H1 (cell line): ENCODE data around the gene RGS2. TPM values are rescaled to one million over a fixed set of nuclear protein-coding genes. Genes with fewer than 3 reads are reported as not detected.

Experiments used
- CTCF ChIA-PET: fragments of 300-600 bp; sonication (Branson Sonifier 250); formaldehyde crosslinking; loops from one replicate; lab custom pipeline; 2021; ENCODE audit not compliant: partially characterized antibody; lab: Charles Lee
- POLR2A ChIA-PET: fragments of 300-600 bp; sonication (Branson Sonifier 250); formaldehyde crosslinking; loops from one replicate; lab custom pipeline; 2021; ENCODE audit warnings: inconsistent platforms; ENCODE audit not compliant: partially characterized antibody; lab: Charles Lee
- DNase-seq, 2 experiments: peaks; one replicate each; pipeline versions ENCODE4 v3.0.0 to v3.0.0-alpha.2; 2010 to 2022; ENCODE audit warnings: low spot score in 2 of 2, low read depth in 1 of 2, mixed read lengths in 1 of 2
- FAIRE-seq: peaks from 2 replicates; lab custom pipeline; 2011; peaks lifted over from hg19 to GRCh38; lab: Jason Lieb, UNC
- H2AFZ ChIP-seq: 2 replicates; pipeline ENCODE4 v1.8.1; 2012; ENCODE audit warnings: low read length, inconsistent platforms
- H2AK5ac ChIP-seq: 2 replicates; pipeline ENCODE4 v1.6.1; 2013; ENCODE audit warnings: low read depth, low read length
- H2BK120ac ChIP-seq: replicated peaks from 2 replicates; pipeline ENCODE3; 2013; ENCODE audit warnings: low read depth, low read length, inconsistent platforms
- H2BK12ac ChIP-seq: 2 replicates; pipeline ENCODE4 v1.6.1; 2013; ENCODE audit warnings: low read depth, low read length
- H2BK15ac ChIP-seq: 2 replicates; pipeline ENCODE4 v1.6.1; 2013; ENCODE audit warnings: low read length
- H2BK20ac ChIP-seq: 2 replicates; pipeline ENCODE4 v1.6.1; 2013; ENCODE audit warnings: low read length
- H2BK5ac ChIP-seq: 2 replicates; pipeline ENCODE4 v1.6.1; 2013; ENCODE audit warnings: low read depth, low read length
- H3K14ac ChIP-seq: 2 replicates; pipeline ENCODE4 v1.6.1; 2013; ENCODE audit warnings: inconsistent platforms; ENCODE audit not compliant: insufficient read length
- H3K18ac ChIP-seq: 2 replicates; pipeline ENCODE4 v1.6.1; 2013; ENCODE audit warnings: low read length; ENCODE audit errors: extremely low read depth
- H3K23ac ChIP-seq: 2 replicates; pipeline ENCODE4 v1.6.1; 2013; ENCODE audit warnings: inconsistent platforms; ENCODE audit not compliant: insufficient read length
- H3K23me2 ChIP-seq: 2 replicates; pipeline ENCODE4 v1.6.1; 2013; ENCODE audit warnings: low read depth, low read length
- H3K27ac ChIP-seq: 2 replicates; pipeline ENCODE4 v1.6.1; 2011; ENCODE audit warnings: low read depth, low read length, inconsistent platforms
- H3K27me3 ChIP-seq, 4 experiments: replicated peaks in 1 of 4; 1 replicate in 1 of 4; 2 replicates in 3 of 4; pipeline versions ENCODE4 v1.6.1 to v1.8.1; 2011 to 2013; ENCODE audit warnings: low read length in 3 of 4, mild to moderate bottlenecking in 3 of 4, inconsistent platforms in 2 of 4, mixed read lengths in 2 of 4, moderate library complexity in 1 of 4; ENCODE audit not compliant: control insufficient read depth in 3 of 4, insufficient read depth in 3 of 4; ENCODE audit errors: extremely low read depth in 1 of 4
- H3K36me3 ChIP-seq, 4 experiments: 2 replicates each; pipeline versions ENCODE4 v1.6.1 to v1.8.1; 2011 to 2013; ENCODE audit warnings: mild to moderate bottlenecking in 4 of 4, low read length in 3 of 4, moderate library complexity in 2 of 4, control low read depth in 1 of 4, inconsistent platforms in 1 of 4; ENCODE audit not compliant: insufficient read depth in 4 of 4, control insufficient read depth in 2 of 4
- H3K4ac ChIP-seq: replicated peaks from 2 replicates; pipeline ENCODE3; 2013; ENCODE audit warnings: low read length, low read depth, mixed read lengths, inconsistent platforms; ENCODE audit not compliant: insufficient read length
- H3K4me1 ChIP-seq, 4 experiments: replicated peaks in 1 of 4; 1 replicate in 1 of 4; 2 replicates in 3 of 4; pipeline versions ENCODE4 v1.6.1 to v1.8.1; 2011 to 2013; ENCODE audit warnings: low read length in 3 of 4, inconsistent platforms in 2 of 4, mixed read lengths in 1 of 4; ENCODE audit not compliant: insufficient read depth in 4 of 4, control insufficient read depth in 3 of 4
- H3K4me2 ChIP-seq, 2 experiments: 2 replicates each; pipeline versions ENCODE4 v1.6.1 to v1.8.1; 2011 to 2013; ENCODE audit warnings: low read depth in 2 of 2, low read length in 2 of 2, control low read depth in 1 of 2, inconsistent platforms in 1 of 2, mild to moderate bottlenecking in 1 of 2; ENCODE audit not compliant: insufficient read depth in 1 of 2
- H3K4me3 ChIP-seq, 4 experiments: fragments of 200-600, 300-600 bp in 1 of 4; sonication (generic), shearing (Covaris generic), sonication (Bioruptor Twin) in 1 of 4; 2 replicates each; pipeline versions ENCODE4 v1.5.1 to v1.8.1; 2011 to 2016; ENCODE audit warnings: low read length in 4 of 4, low read depth in 3 of 4, control low read depth in 2 of 4, inconsistent platforms in 2 of 4, mild to moderate bottlenecking in 2 of 4, mixed read lengths in 1 of 4, moderate library complexity in 1 of 4; ENCODE audit not compliant: insufficient read depth in 2 of 4; ENCODE audit errors: extremely low read depth in 1 of 4
- H3K56ac ChIP-seq: replicated peaks from 2 replicates; pipeline ENCODE3; 2013; ENCODE audit warnings: low read depth, mild to moderate bottlenecking, mixed read lengths, low read length, inconsistent platforms; ENCODE audit not compliant: insufficient read length
- H3K79me1 ChIP-seq: 2 replicates; pipeline ENCODE4 v1.6.1; 2013; ENCODE audit warnings: low read depth, low read length, control low read depth
- H3K79me2 ChIP-seq, 2 experiments: 2 replicates each; pipeline versions ENCODE4 v1.6.1 to v1.8.1; 2012 to 2013; ENCODE audit warnings: low read length in 2 of 2, mild to moderate bottlenecking in 2 of 2, inconsistent platforms in 1 of 2; ENCODE audit not compliant: insufficient read depth in 2 of 2, control insufficient read depth in 1 of 2
- H3K9ac ChIP-seq, 4 experiments: replicated peaks in 1 of 4; 1 replicate in 1 of 4; 2 replicates in 3 of 4; pipeline versions ENCODE4 v1.6.1 to v1.8.1; 2011 to 2013; ENCODE audit warnings: low read depth in 3 of 4, low read length in 3 of 4, control low read depth in 2 of 4, mild to moderate bottlenecking in 2 of 4, moderate library complexity in 2 of 4, inconsistent platforms in 1 of 4; ENCODE audit errors: extremely low read depth in 1 of 4
- H3K9me3 ChIP-seq, 2 experiments: 2 replicates each; pipeline versions ENCODE4 v1.6.1 to v1.8.1; 2012 to 2013; ENCODE audit warnings: mild to moderate bottlenecking in 2 of 2, moderate library complexity in 2 of 2, control low read depth in 1 of 2, inconsistent platforms in 1 of 2, low read depth in 1 of 2, low read length in 1 of 2, mixed read lengths in 1 of 2; ENCODE audit not compliant: insufficient read depth in 2 of 2
- H4K20me1 ChIP-seq, 2 experiments: replicated peaks in 1 of 2; 2 replicates each; pipeline versions ENCODE3 to v1.8.1; 2011 to 2013; ENCODE audit warnings: inconsistent platforms in 2 of 2, low read length in 2 of 2, mild to moderate bottlenecking in 1 of 2; ENCODE audit not compliant: insufficient read depth in 2 of 2, control insufficient read depth in 1 of 2
- H4K5ac ChIP-seq: 2 replicates; pipeline ENCODE4 v1.6.1; 2013; ENCODE audit warnings: low read length, low read depth, mixed read lengths, inconsistent platforms; ENCODE audit not compliant: insufficient read length
- H4K8ac ChIP-seq: 2 replicates; pipeline ENCODE4 v1.8.0; 2013; ENCODE audit warnings: mild to moderate bottlenecking, moderate library complexity, low read length, inconsistent platforms; ENCODE audit not compliant: insufficient read depth; ENCODE audit errors: extremely low read depth
- H4K91ac ChIP-seq: replicated peaks from 2 replicates; pipeline ENCODE3; 2013; ENCODE audit warnings: low read length, mixed read lengths, inconsistent platforms; ENCODE audit not compliant: insufficient read length
- BRCA1 ChIP-seq: IDR thresholded peaks from 2 replicates; pipeline ENCODE4 v1.6.1; 2012; ENCODE audit warnings: low read depth, low read length, improper control_type of control experiment
- GTF2F1 ChIP-seq: IDR thresholded peaks from 2 replicates; pipeline ENCODE4 v1.6.1; 2012; ENCODE audit warnings: low read depth, low read length, improper control_type of control experiment, borderline replicate concordance
- KDM1A ChIP-seq: fragments of 200-600, 300-600 bp; sonication (generic); IDR thresholded peaks from 2 replicates; pipeline ENCODE4 v1.7.1; 2016; ENCODE audit warnings: mild to moderate bottlenecking, low read length, borderline replicate concordance
- NRF1 ChIP-seq: IDR thresholded peaks from 2 replicates; pipeline ENCODE4 v1.6.1; 2011; ENCODE audit warnings: mild to moderate bottlenecking, low read depth, low read length, improper control_type of control experiment
- POLR2AphosphoS5 ChIP-seq: IDR thresholded peaks from 2 replicates; pipeline ENCODE4 v1.6.1; 2011; ENCODE audit warnings: low read depth, low read length
- SAP30 ChIP-seq: fragments of 300-600 bp; sonication (generic); IDR thresholded peaks from 2 replicates; pipeline ENCODE4 v1.7.1; 2012; ENCODE audit warnings: low read length, moderate library complexity, mild to moderate bottlenecking, inconsistent platforms; ENCODE audit not compliant: insufficient read depth, insufficient replicate concordance
- SP4 ChIP-seq: IDR thresholded peaks from 2 replicates; pipeline ENCODE4 v1.6.1; 2012; ENCODE audit warnings: low read length, inconsistent platforms
- WGBS, 2 experiments: shearing (Covaris generic) in 1 of 2; methylation state at CpG; one replicate each; pipeline versions ENCODE4 v1.1.6 to v1.1.7; 2013 to 2015; ENCODE audit warnings: low lambda C conversion rate in 2 of 2, mixed read lengths in 2 of 2, inconsistent platforms in 1 of 2, low coverage in 1 of 2, missing lambda C conversion rate in 1 of 2; ENCODE audit not compliant: insufficient replicate concordance in 2 of 2, insufficient coverage in 1 of 2, insufficient read length in 1 of 2; ENCODE audit errors: extremely low coverage in 1 of 2, missing lambda C conversion rate in 1 of 2; 5-methylcytosine and 5-hydroxymethylcytosine counted together
- polyA plus RNA-seq, 7 experiments: library from polyadenylated mRNA; depleted of rRNA in 3 of 7; stranded (reverse) in 5 of 7; unstranded in 2 of 7; fragments of >200 nt in 5 of 7; fragments of 200-250 nt in 2 of 7; gene quantifications; 1 replicate in 5 of 7; 2 replicates in 1 of 7; 4 replicates in 1 of 7; pipeline versions ENCODE4 v1.2.1 to v1.2.3, GENCODE V29; 2011 to 2013; ENCODE audit warnings: missing spikeins in 2 of 7, mixed read lengths in 2 of 7
- total RNA-seq: library from RNA; stranded (reverse); fragmentation: NEBNext Ultra II Directional; extraction: Animal tissue kit (Norgen Biotek cat#: 25700); gene quantifications from 2 replicates; pipeline ENCODE4 v1.2.1, GENCODE V29; 2021
- TF ChIP-seq, protein P1 (sequence below): IDR thresholded peaks from 2 replicates; pipeline ENCODE4 v1.6.1; 2012; ENCODE audit warnings: low read length, inconsistent platforms

RGS2 gene
- total and polyA plus RNA-seq, 2 of the 8 experiments (the other 6 are each of a cell fraction or from before 2014, with no cell fraction given) = 9.1 to 17.0 TPM

DNA sequence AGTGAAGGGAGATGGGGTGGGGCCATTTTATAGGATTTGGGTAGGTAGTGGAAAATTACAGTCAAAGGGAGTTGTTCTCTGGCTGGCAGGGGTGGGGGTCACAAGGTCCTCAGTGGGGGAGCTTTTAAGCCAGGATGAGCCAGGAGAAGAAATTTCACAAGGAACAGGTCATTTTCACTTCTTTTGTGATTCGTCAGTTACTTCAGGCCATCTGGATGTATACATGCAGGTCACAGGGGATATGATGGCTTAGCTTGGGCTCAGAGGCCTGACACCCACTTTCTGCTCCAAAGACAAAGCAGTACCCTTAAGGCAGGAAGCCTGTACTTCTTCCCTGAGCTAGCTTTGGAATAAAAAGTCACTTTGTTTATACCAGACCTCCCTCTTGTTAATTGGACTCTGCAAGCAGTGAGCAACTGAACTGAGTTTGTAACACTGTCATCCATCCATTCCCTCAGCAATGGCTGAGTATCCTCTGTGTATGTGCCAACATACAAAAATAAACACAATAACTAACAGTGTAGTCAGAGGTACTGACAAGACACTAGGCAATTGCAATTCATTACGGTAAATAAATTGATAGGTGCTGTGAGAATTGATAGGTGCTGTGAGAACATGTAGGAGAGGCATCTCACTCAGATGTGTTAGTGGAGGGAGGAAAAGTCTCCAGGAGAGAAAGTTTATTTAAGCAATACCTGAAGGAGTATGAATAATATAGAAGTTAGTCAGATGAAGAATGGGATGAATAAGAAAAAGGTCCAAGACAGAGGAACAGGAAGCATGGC, 14.7 kb upstream of the RGS2 start:
- H3K27ac ChIP-seq = peak overlapping the region; percentile 26; the same call in 1 of the 2 replicates
- CTCF ChIA-PET = interaction anchor here (1.3 to 1.5 kb wide), 3 partner anchors 10 to 204 kb away, joined by 3 to 7 read pairs (median 3); no protein-coding TSS in a partner anchor
- 68% methylated on average over 2 of the region's 2 CpGs; no CpG with 5 or more reads in 1 of the 2 experiments for WGBS, 2 experiments

More for the DNA sequence above, 14.7 kb upstream of the RGS2 start:
- POLR2A ChIA-PET = no interaction called here
- Histone ChIP-seq H3K79me2 (no peaks in the 10 kb centered on the region), H3K14ac (no peak overlapping the region), H3K56ac (no peak overlapping the region), H2BK20ac (peak overlapping the region; percentile 95; the same call in 1 of the 2 replicates), H3K4ac (no peak overlapping the region), H3K4me1 (peaks cover 3 to 10% (median 5%) of the 10 kb centered on the region in 4 experiments; a peak in 4 of 7 replicates), H4K5ac (no peak overlapping the region), H4K20me1 (no peaks in the 10 kb centered on the region), H2BK15ac (peak overlapping the region; percentile 25; the same call in 1 of the 2 replicates), H3K36me3 (no peaks in the 10 kb centered on the region), H3K23ac (no peak overlapping the region), H3K79me1 (no peaks in the 10 kb centered on the region), H3K4me2 (peak overlapping the region; percentile 16 to 33; a peak in 2 of 4 replicates), H3K9ac (no peak overlapping the region), H4K8ac (no peak overlapping the region), H2BK5ac (peak overlapping the region; percentile 92), H2AFZ (no peak overlapping the region; the same call in 1 of the 2 replicates), H3K4me3 (no peak overlapping the region), H2AK5ac (peak overlapping the region; percentile 93; the same call in 1 of the 2 replicates), H4K91ac (no peak overlapping the region), H3K23me2 (no peaks in the 10 kb centered on the region; the same call in 1 of the 2 replicates), H3K18ac (no peak overlapping the region; the same call in 1 of the 2 replicates), H3K9me3 (no peaks in the 10 kb centered on the region), H3K27me3 (no peaks in the 10 kb centered on the region), H2BK12ac (peak overlapping the region; percentile 93), H2BK120ac (peak overlapping the region; percentile 25)
- TF ChIP-seq NRF1 = no peak
- no peak for TF ChIP-seq GTF2F1
- no peak for TF ChIP-seq SAP30
- TF ChIP-seq BRCA1 = no peak
- TF ChIP-seq KDM1A = no peak
- no peak for TF ChIP-seq SP4
- TF ChIP-seq, protein P1, sequence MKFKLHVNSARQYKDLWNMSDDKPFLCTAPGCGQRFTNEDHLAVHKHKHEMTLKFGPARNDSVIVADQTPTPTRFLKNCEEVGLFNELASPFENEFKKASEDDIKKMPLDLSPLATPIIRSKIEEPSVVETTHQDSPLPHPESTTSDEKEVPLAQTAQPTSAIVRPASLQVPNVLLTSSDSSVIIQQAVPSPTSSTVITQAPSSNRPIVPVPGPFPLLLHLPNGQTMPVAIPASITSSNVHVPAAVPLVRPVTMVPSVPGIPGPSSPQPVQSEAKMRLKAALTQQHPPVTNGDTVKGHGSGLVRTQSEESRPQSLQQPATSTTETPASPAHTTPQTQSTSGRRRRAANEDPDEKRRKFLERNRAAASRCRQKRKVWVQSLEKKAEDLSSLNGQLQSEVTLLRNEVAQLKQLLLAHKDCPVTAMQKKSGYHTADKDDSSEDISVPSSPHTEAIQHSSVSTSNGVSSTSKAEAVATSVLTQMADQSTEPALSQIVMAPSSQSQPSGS = no peak
- no peak for TF ChIP-seq POLR2AphosphoS5
- DNase-seq (no peak), FAIRE-seq (no peak)
